Fibroblast of pulmonary artery (primary cell): ENCODE measurements around the gene HELZ2.

ENCODE experiments used
- DNase-seq: peaks from one replicate; pipeline ENCODE4 v3.0.0-alpha.2; 2010; ENCODE audit warnings: low read depth
- H3K4me3 ChIP-seq: replicated peaks from 2 replicates; pipeline ENCODE4 v1.5.1; 2011; ENCODE audit warnings: low read depth, mild to moderate bottlenecking, control low read depth, low read length, moderate library complexity
- CTCF ChIP-seq: IDR thresholded peaks from 2 replicates; pipeline ENCODE4 v1.5.1; 2011; ENCODE audit warnings: mild to moderate bottlenecking, control low read depth, low read length, inconsistent platforms; ENCODE audit errors: missing control alignments

Gene HELZ2

GRCh38 chr20:63597651-63598478, 23.8 kb upstream of the HELZ2 start:
- TF ChIP-seq CTCF, result no peak
- H3K4me3 ChIP-seq, result no peak overlapping the region
- no peak for DNase-seq

- no peak for TF ChIP-seq CTCF
- no peak for DNase-seq
- H3K4me3 ChIP-seq, result no peak overlapping the region
Measured at GRCh38 chr20:63596423-63596822, 22.4 kb upstream of the HELZ2 start.

GRCh38 chr20:63595416-63596127, 21.5 kb upstream of the HELZ2 start:
- DNase-seq, result no peak
- TF ChIP-seq CTCF, result no peak
- no peak overlapping the region for H3K4me3 ChIP-seq

GRCh38 chr20:63594043-63594561, 20.1 kb upstream of the HELZ2 start:
- peak; percentile 65 for DNase-seq
- TF ChIP-seq CTCF, result no peak
- no peak overlapping the region for H3K4me3 ChIP-seq

- no peak for DNase-seq
- no peak for TF ChIP-seq CTCF
- H3K4me3 ChIP-seq, result no peak overlapping the region
Measured at GRCh38 chr20:63592661-63593060, 18.6 kb upstream of the HELZ2 start.

GRCh38 chr20:63591786-63592355, 17.8 kb upstream of the HELZ2 start:
- no peak overlapping the region for H3K4me3 ChIP-seq
- no peak for DNase-seq
- no peak for TF ChIP-seq CTCF
